ENCODE results near the gene IDH3A.

- TF ChIP-seq CTCF (IDR thresholded peaks at IDR 0.05), result no peak
- TF ChIP-seq POLR2A (IDR thresholded peaks at IDR 0.05), result no peak
Measured at GRCh38 chr15:78182821-78183220, 33.7 kb downstream of the IDH3A start.

All from thyroid gland (tissue), 4 donors.